Inflammatory macrophage (primary cell): Measurements from ENCODE around the gene NOP14.
"Not testable (repeated sequence)": the region's sequence is repeated elsewhere in the genome, so short reads cannot be mapped to it uniquely, and the experiment has no call there.

ENCODE experiments used
- DNase-seq, 2 donors: peaks; one replicate each; pipeline ENCODE4 v3.0.0-alpha.2; 2020 to 2022

The NOP14 gene

DNA sequence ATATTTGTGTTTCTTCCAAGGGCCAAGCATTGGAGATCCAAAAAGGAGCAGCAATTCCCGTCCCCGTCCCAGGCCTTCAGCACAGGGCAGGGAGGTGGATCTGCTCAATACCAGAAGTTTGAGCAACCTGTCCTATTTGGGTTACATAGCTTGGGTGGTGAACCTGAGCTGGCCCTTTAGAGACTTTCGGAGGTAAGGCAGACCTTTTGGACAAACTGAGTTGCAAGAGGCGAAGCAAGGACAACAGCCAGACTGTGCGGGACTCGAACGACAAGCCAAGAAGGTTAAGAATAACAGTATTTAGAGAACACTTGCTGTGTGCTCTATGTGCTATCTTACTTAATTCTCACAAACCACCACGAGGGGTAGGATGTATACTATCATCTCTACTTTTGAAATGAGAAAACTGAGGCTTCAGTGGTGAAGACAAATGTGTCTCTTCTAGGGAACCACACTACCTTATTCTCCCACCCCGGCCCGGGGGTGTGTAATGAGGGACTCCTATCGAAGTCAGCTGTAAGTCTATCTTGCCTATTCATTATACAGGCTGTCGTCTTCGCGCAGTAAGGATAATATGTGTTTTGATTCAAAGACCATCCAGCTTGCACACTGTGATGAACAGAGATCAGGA, 1.3 kb downstream of the NOP14 start:
- no peak for DNase-seq

GRCh38 chr4:2961421-2961810, 1.8 kb downstream of the NOP14 start:
- no peak for DNase-seq

- DNase-seq = not testable (repeated sequence)
These were observed 2.8 kb downstream of the NOP14 start for GRCh38 chr4:2960450-2960849.

DNA sequence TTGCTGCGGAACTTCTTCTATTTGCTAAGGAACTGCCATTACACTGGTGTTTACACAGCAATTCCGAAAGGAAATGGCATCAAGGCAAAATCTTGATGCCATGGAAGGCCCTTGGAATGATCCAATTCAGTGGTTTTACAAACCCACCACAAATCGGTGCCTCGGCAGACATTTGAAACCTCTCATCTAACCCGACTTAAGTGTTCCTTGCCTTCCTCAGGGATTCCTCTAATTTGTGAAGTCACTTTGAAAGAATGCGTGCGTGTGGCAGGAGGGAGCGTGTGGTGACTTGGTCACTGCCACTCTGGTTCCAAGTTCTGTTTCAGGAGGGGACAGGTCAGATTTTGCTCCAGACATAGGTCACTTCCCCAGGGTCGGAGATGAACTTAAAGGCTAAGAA, 4.8 kb downstream of the NOP14 start:
- DNase-seq = no peak

DNA sequence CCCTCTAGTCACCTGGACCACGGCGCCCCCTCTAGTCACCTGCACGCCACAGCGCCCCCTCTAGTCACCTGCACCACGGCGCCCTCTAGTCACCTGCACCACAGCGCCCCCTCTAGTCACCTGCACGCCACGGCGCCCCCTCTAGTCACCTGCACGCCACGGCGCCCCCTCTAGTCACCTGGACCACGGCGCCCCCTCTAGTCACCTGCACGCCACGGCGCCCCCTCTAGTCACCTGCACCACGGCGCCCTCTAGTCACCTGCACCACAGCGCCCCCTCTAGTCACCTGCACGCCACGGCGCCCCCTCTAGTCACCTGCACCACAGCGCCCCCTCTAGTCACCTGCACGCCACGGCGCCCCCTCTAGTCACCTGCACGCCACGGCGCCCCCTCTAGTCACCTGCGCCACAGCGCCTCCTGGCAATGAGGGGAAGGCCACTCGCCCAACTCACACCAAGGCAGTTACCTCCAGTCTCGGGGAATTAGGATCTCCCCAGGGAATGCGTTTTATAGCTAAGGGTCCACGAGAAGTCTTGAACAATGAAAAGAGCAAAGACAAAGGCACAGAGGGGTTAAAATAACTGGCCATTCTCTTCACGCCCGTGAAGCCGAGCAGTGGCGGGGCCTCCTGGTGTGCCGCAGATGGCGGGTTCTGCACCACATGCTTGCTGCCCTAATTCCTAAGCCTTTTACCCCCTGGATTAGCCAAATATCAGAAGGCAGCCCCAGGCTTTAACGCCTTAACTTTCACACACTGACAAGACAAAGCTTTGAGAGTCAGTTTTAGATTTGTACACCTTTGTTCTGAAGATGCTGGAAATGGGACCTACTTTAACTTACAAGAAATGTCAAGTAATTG, 7.8 kb downstream of the NOP14 start:
- DNase-seq = not testable (repeated sequence)

DNA sequence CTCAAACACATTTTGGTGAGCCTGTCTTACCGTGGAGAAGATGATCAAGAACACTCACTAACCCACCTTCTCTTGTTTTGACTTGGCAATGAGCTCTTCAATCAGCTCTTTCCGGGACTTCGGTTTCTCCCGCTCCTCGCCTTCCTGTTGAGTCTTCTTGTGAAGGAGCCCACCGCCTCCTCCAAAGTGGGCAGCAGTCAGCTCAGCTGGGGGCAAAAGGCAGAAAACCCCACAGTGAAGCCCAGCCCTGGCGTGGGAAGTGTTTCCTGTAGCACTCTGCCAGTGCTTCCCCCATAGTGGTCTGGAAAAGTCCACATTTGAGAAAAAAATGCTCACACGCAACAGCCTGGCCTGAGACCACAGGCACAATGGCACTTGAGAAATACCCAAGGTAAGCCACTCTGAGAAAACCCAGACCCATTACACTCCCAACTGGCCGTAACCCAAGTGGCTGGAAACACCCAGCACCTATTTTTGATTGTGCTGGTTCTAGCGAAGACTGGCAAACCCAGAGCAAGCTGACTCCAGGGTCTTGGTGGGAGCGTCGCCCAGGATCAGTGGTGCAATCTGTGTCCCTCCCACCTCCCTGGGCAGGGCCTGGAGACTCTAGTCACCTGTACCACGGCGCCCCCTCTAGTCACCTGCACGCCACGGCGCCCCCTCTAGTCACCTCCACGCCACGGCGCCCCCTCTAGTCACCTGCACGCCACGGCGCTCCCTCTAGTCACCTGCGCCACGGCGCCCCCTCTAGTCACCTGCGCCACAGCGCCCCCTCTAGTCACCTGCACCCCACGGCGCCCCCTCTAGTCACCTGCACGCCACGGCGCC, 8.6 kb downstream of the NOP14 start:
- no peak for DNase-seq

DNA sequence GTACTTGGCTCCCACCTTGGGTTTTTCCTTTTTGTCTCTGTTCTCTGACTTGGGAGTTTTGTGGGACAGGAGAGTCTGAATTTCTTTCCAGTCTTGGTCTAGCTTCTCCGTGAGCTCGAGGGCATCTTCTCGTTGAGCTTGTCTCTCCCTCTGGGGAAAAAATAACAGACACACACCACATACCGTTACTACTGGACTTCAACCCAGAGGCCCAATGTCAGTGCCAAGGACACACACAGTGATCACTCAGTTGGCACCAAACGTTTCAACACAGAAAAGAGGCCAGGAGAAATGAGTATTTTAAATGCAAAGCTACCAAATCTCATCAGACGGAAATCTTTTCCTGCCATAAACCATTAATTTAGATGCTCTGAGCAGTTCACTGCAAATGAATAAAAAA, 9.7 kb downstream of the NOP14 start:
- no peak for DNase-seq

DNA sequence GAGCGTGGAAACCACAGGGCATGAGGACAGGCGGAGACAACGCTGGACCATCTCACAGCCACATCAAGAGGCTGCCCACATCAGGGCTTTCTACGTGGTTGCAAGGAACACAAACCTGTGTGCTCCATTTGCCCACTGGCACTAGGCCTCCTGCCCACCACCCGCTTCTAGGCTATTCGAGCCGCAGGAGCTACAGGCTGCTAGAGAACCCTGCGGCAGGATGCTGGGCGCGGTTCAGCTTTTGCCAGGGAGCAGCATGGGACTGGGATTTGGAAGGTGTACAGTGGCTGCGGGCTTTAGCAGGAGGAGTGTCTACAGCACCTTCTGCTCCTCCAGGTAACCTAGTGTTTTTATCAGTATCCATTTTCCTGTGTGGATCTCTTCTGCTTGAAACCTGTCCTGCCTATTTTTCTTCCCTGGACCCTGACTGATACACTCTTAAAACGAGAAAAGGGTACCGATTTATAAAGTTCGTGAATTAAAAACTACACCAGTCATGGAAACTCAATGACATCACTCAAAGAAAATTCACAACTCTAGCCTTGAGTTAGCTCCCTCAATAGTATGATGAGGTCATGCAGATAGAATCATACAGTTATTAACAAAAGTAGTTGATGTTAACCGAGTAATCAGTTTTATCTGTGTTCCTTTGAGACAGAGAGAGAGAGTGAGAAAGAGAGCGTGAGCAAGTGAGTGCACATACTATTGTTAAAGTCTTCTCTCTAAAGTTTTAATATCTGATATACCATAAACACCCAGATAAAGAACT, 12.8 kb downstream of the NOP14 start:
- no peak for DNase-seq

DNA sequence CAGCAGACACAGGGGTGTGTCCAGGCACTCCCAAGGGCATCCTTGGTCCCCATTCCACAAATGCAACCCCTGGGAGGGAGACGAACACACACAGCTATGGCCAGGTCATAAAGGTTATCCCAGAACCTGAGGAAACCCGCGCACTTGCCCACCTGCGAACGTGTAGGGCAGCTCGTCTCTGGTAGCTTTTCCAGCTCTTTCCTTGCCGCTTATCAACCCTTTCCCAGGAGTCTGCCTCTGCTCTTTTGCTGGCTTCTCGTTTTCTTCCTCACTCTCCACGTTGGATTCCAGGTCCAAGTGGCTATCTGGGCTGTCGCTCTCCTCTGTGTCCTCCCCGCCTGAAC, 13.5 kb downstream of the NOP14 start:
- DNase-seq = no peak

DNA sequence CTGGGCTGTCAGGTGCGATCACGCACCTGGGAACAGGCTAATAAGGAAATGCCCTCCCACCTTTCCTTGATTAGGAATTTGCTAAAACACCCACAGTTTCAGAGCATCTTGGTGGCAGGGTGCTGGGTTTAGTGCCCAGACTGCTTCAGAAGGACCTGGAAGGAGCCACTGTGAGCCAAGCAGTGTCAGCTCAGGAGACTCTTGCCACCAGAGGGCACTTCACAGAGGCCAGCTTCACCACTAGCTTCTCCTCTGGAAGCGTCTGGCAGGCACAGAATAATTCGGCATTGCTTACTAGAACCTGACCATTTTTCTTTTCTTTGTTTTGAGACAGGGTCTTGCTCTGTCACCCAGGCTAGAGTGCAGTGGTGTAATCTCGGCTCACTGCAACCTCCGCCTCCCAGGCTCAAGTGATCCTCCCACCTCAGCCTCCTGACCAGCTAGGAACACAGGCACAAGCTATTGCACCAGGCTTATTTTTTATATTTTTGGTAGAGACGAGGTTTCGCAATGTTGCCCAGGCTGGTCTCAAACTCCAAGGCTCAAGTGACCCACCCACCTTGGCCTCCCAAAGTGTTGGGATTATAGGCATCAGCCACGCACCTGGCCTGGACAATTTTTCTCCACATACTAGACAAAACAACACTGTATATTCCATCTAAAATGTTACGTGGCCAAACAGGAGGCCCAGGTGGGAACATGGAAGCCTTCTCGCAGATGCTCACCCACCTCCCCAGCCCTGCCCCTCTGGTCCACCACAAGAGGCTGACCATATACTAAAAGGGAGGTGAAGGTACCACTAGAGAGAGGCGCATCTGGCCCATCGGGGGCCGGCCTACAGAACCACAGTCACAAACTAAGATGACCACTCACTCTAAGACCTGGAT, 14.1 kb downstream of the NOP14 start:
- DNase-seq = peak; percentile 36 to 56

- DNase-seq = no peak
These were observed 15.3 kb downstream of the NOP14 start for GRCh38 chr4:2947926-2948325.

DNA sequence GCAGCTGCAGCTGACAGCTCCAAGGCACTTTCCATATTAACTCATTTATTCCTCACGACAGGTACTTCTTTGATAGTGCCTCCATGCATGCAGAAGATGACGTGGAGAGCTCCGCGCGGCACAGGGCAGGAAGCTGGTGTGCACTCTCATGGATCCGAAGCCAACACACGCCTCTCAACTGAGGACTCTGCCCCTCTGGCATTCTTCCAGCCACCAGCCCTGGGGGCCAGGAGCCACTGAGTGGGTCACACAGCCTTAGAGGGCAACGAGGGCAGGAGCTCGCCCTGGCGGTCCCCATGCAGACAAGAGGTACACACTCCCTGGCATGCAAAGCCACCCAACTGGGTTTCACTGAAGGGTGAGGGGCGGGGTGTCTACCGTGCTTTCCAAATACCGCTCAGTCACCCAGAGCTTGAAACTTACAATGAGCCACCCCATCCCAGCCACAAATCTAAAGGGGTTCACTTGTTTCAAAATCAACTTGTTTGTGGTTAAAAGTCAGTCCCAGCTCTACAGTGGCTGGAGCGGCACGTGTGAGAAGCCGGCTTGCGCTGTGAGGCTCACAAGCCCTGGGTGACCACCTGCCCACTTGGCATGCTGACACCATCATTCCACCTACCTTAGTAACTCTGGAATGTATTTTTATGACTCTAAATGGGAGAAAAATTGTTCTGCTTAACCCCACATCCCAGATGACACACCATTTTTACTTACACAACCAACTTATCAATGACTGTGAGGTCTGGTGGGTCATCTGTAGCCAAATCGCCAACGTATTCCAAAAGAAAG, 16.2 kb downstream of the NOP14 start:
- no peak for DNase-seq

GRCh38 chr4:2945619-2946604, 17.3 kb downstream of the NOP14 start:
- not testable (repeated sequence) for DNase-seq

GRCh38 chr4:2944586-2945526, 18.4 kb downstream of the NOP14 start:
- DNase-seq = peak; percentile 66 to 68

GRCh38 chr4:2944091-2944482, 19.1 kb downstream of the NOP14 start:
- no peak for DNase-seq

- DNase-seq = no peak
These were observed 19.7 kb downstream of the NOP14 start for GRCh38 chr4:2943364-2944090.

DNA sequence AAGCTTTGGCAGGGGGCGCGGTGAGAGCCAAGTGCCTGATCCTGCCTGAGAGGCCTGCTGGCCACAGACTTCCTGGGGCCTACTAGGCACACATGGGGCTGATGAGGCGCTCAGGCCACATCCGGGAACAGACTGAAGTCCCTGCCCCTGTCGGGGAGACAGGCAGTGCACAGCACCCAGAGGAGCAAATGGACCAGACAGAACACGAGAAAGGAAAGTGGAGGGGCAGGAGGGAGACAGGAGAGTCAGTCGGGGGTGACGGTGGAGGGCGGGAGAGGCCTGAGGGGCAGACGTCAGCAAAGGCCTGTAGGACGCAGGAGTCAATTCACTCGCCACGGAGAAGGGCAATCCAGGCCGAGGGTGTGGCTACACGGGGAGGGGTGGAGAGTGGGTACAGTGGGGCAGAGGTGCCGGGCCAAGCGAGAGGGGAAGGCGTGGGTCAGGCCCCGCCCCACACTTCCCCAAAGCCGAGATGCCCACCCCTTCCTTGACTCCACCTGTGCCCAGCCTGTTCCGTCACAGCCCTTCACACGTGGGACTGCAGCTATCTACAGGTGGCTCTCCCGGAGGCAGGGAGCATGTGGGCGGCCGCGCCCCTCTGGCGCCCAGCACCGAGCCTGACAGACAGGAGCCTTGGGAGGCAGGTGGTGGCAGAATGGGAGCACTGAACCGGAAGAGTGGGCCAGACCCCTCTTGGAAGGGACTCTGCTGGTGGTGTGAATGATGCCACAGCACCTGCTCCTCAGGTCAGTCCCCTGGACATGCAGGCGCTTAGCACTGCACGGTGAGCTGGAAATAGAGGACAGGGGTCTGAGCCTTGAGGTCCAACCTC, 20.5 kb downstream of the NOP14 start:
- peak; percentile 17 to 44 for DNase-seq
